BE2C (cell line): ENCODE results near the gene PDZD4.

Source experiments
- DNase-seq: peaks from one replicate; pipeline ENCODE4 v3.0.0-alpha.2; 2020
- H3K27me3 ChIP-seq: fragments of 250-450 bp; sonication (Bioruptor Pico); 2 replicates; pipeline ENCODE4 v1.5.1; 2020; ENCODE audit warnings: mild to moderate bottlenecking
- H3K36me3 ChIP-seq: fragments of 250-450 bp; sonication (Bioruptor Pico); 2 replicates; pipeline ENCODE4 v1.5.1; 2020; ENCODE audit warnings: mild to moderate bottlenecking
- H3K4me1 ChIP-seq: fragments of 250-450 bp; sonication (Bioruptor Pico); 2 replicates; pipeline ENCODE4 v1.5.1; 2020
- H3K4me3 ChIP-seq: 2 replicates; pipeline ENCODE4 v1.5.1; 2011; ENCODE audit warnings: low read depth, low read length
- H3K9me3 ChIP-seq: fragments of 250-450 bp; sonication (Bioruptor Pico); 2 replicates; pipeline ENCODE4 v1.5.1; 2020
- TF ChIP-seq, protein P1 (sequence below): IDR thresholded peaks from 2 replicates; pipeline ENCODE4 v1.5.1; 2012; ENCODE audit warnings: mild to moderate bottlenecking, low read depth, low read length

Gene PDZD4

DNA sequence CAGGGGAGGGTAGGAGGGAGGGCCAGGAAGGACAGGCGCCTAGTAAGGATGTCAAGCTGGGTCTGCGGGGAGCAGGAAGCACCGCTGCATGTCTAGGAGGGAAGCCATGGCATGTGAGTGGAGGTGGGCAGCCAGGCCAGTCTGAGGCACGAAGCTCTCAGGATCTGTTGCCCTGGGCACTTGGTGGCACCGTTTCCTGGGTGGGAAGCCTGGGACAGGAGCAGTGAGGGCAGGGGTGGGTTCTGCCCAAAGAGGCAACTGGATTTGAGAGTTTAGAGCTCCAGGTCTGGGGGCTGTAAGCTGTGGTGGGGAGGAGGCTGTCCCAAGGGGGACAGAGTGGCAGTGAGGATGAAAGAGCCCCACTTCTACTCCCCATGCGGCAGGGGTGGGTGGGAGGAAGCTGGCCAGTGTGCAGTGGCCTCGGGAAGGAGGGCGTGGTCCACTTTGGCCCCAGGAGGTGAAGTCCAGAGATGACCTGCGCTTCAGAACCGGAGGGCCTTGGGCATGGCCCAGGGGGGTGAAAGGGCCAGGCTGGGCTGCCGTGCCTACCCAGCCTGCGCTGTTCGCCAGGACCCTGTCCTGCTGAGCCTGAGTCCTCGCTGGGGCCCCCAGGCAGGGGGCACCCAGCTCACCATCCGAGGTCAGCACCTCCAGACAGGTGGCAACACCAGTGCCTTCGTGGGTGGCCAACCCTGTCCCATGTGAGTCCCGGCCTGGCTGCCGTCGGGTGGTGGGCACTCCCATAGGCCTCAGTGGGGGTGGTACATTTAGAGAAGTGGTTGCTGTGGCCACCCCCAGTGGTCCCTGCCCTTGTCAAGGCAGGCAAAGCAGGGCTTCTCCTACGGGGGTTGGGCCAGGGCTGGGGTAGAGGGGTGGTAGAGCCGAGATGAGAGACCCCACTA is 57.8 kb downstream of the PDZD4 start:
- no peak overlapping the region for H3K4me3 ChIP-seq
- DNase-seq = no peak
- no peaks in the 10 kb centered on the region for H3K36me3 ChIP-seq
- H3K4me1 ChIP-seq = no peaks in the 10 kb centered on the region
- H3K9me3 ChIP-seq = no peaks in the 10 kb centered on the region
- no peaks in the 10 kb centered on the region for H3K27me3 ChIP-seq
- TF ChIP-seq, protein P1, sequence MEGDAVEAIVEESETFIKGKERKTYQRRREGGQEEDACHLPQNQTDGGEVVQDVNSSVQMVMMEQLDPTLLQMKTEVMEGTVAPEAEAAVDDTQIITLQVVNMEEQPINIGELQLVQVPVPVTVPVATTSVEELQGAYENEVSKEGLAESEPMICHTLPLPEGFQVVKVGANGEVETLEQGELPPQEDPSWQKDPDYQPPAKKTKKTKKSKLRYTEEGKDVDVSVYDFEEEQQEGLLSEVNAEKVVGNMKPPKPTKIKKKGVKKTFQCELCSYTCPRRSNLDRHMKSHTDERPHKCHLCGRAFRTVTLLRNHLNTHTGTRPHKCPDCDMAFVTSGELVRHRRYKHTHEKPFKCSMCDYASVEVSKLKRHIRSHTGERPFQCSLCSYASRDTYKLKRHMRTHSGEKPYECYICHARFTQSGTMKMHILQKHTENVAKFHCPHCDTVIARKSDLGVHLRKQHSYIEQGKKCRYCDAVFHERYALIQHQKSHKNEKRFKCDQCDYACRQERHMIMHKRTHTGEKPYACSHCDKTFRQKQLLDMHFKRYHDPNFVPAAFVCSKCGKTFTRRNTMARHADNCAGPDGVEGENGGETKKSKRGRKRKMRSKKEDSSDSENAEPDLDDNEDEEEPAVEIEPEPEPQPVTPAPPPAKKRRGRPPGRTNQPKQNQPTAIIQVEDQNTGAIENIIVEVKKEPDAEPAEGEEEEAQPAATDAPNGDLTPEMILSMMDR = no peak

DNA sequence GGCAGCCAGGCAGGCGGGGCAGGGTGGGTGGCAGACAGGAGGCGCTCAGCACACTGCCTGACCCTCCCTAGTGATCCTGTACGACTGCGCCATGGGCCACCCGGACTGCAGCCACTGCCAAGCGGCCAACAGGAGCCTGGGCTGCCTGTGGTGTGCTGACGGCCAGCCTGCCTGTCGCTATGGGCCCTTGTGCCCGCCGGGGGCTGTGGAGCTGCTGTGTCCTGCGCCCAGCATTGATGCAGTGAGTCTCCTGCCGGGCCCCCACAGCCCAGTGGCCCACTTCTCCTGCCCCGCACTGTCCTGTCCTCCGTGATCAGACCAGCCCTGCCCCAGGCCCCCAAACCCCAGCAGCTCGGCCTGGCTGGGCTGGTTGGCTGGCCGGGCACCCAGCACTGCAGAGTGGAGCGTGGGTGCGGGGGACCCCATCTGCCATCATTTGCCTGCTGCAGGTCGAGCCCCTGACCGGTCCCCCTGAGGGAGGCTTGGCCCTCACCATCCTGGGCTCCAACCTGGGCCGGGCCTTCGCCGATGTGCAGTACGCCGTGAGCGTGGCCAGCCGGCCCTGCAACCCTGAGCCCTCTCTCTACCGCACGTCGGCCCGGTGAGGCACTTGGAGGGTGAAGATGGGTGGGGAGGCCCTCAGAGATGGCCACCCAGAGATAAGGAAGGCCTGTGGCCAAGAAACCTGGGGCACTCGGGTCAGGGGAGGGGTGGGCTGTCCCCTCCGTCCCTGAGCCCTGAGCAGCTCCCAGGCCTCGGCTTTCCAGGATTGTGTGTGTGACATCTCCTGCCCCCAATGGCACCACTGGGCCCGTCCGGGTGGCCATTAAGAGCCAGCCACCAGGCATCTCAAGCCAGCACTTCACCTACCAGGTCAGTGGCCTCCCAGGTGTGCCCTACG is 58.7 kb downstream of the PDZD4 start:
- Histone ChIP-seq H3K4me3 (no peak overlapping the region), H3K9me3 (no peaks in the 10 kb centered on the region), H3K36me3 (no peaks in the 10 kb centered on the region), H3K27me3 (no peaks in the 10 kb centered on the region), H3K4me1 (peaks cover 4% of the 10 kb centered on the region; the same call in 1 of the 2 replicates)
- no peak for DNase-seq
- TF ChIP-seq, protein P1 = no peak

DNA sequence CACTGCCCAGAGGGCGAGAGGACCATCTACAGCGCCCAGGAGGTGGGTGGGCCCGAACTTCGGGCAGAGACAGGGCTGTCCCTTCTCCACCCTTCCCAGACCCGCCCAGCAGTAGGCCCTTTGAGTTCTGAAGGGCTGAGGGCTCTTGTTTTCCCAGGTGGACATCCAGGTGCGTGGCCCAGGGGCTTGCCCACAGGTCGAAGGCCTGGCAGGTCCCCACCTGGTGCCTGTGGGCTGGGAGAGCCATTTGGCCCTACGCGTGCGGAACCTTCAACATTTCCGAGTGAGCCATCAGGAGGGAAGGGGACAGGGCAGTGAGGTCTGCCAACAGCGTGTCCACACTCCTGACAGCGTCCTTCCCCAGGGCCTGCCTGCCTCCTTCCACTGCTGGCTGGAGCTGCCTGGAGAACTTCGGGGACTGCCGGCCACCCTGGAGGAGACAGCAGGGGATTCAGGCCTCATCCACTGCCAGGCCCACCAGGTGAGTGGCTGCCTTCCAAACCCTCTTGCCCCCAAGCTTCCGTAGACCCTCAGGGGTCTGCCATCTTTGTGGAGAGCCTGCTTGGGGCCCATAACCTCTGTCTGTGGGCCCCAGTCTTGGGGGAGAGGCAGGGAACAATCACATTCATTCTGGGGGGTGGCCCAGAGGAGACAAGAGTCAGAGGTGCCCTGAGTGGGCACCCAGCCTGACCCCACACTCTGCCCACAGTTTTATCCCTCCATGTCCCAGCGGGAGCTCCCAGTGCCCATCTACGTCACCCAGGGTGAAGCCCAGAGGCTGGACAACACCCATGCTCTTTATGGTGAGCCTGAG is 59.5 kb downstream of the PDZD4 start:
- no peaks in the 10 kb centered on the region for H3K9me3 ChIP-seq
- no peaks in the 10 kb centered on the region for H3K27me3 ChIP-seq
- no peaks in the 10 kb centered on the region for H3K36me3 ChIP-seq
- H3K4me1 ChIP-seq = peaks cover 5% of the 10 kb centered on the region; the same call in 1 of the 2 replicates
- TF ChIP-seq, protein P1 = no peak
- no peak overlapping the region for H3K4me3 ChIP-seq
- DNase-seq = no peak

DNA sequence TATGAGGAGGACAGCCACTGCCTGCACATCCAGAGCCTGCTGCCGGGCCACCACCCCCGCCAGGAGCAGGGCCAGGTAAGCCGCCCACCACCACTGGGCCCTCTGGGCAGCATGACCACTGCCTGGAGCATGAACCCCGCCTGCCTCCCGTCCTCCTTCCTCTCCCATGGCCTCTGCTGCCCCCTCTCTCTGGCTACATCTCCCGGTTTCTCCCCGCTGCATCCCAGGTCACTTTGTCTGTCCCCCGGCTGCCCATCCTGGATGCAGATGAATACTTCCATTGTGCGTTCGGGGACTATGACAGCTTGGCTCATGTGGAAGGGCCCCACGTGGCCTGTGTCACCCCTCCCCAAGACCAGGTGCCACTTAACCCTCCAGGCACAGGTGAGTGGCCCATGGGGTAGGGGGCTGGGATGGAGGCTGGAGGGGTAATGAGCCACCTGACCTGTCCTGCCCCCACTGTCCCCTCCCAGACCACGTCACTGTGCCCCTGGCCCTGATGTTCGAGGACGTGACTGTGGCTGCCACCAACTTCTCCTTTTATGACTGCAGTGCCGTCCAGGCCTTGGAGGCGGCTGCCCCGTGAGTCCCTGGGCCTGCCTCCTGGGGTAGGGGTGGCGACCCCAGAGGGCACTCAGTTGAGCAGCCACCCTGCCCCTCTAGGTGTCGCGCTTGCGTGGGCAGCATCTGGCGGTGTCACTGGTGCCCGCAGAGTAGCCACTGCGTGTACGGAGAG is 60.3 kb downstream of the PDZD4 start:
- no peak for DNase-seq
- Histone ChIP-seq H3K4me3 (no peak overlapping the region), H3K36me3 (no peaks in the 10 kb centered on the region), H3K4me1 (peaks cover 10% of the 10 kb centered on the region), H3K27me3 (no peaks in the 10 kb centered on the region), H3K9me3 (no peaks in the 10 kb centered on the region)
- TF ChIP-seq, protein P1 = no peak

DNA sequence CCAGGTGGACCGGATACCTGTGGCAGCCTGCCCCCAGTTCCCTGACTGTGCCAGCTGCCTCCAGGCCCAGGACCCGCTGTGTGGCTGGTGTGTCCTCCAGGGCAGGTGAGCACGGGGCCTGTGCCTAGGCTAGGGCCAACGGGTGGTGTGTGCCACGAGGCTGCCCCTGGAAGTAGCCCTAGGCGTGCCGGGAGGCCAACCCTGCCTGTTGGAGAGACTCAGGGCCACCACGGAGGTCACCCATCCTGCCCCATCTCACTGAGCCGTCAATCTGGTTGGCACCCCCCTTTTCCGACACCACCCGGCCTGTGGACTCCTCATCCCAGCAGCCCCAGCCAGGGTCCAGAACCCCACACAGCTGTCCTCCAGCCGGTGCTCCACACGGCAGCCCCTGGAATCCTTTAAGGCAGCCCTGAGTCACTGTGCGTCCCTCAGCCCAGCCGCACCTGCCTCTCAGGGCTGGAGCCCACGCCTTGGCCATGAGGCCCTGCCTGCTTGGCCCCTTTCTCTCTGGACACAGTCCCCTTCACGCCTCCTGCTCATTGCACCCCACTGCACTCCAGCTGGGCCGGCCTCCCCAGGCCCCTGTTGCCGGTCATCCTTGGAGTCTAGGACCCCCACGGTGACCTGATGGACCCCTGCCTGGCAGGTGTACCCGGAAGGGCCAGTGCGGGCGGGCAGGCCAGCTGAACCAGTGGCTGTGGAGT is 61.0 kb downstream of the PDZD4 start:
- Histone ChIP-seq H3K4me3 (no peak overlapping the region), H3K27me3 (no peaks in the 10 kb centered on the region), H3K36me3 (no peaks in the 10 kb centered on the region), H3K9me3 (no peaks in the 10 kb centered on the region), H3K4me1 (peaks cover 12% of the 10 kb centered on the region)
- no peak for DNase-seq
- TF ChIP-seq, protein P1 = no peak
